IPS DF 19.7 (cell line): ENCODE results near the gene KIRREL3.

Source experiments
- DNase-seq: peaks from one replicate; pipeline ENCODE4 v3.0.0-alpha.2; 2013; ENCODE audit warnings: low read depth, low spot score

KIRREL3 gene

GRCh38 chr11:126534141-126534805 is 466.3 kb downstream of the KIRREL3 start:
- no peak for DNase-seq

- DNase-seq: no peak
Measured at GRCh38 chr11:126533560-126533959, 467.0 kb downstream of the KIRREL3 start.

GRCh38 chr11:126530416-126530815 is 470.2 kb downstream of the KIRREL3 start:
- no peak for DNase-seq

- DNase-seq: no peak
Measured at GRCh38 chr11:126529037-126529436, 471.5 kb downstream of the KIRREL3 start.

GRCh38 chr11:126528075-126528474 is 472.5 kb downstream of the KIRREL3 start:
- DNase-seq: no peak

GRCh38 chr11:126527651-126528050 is 472.9 kb downstream of the KIRREL3 start:
- DNase-seq: no peak

GRCh38 chr11:126526471-126526870 is 474.1 kb downstream of the KIRREL3 start:
- no peak for DNase-seq

GRCh38 chr11:126525702-126526101 is 474.9 kb downstream of the KIRREL3 start:
- DNase-seq: no peak

- no peak for DNase-seq
Measured at GRCh38 chr11:126525216-126525615, 475.4 kb downstream of the KIRREL3 start.

- DNase-seq: no peak
Measured at GRCh38 chr11:126523441-126524205, 476.9 kb downstream of the KIRREL3 start.

- DNase-seq: no peak
Measured at GRCh38 chr11:126522606-126523005, 478.0 kb downstream of the KIRREL3 start.

GRCh38 chr11:126522152-126522551 is 478.4 kb downstream of the KIRREL3 start:
- DNase-seq: no peak

- DNase-seq: no peak
Measured at GRCh38 chr11:126521196-126521595, 479.4 kb downstream of the KIRREL3 start.

GRCh38 chr11:126519764-126520734 is 480.5 kb downstream of the KIRREL3 start:
- DNase-seq: no peak

- no peak for DNase-seq
Measured at GRCh38 chr11:126518972-126519690, 481.4 kb downstream of the KIRREL3 start.

- no peak for DNase-seq
Measured at GRCh38 chr11:126518071-126518971, 482.2 kb downstream of the KIRREL3 start.

- no peak for DNase-seq
Measured at GRCh38 chr11:126515501-126515900, 485.1 kb downstream of the KIRREL3 start.

GRCh38 chr11:126514061-126514693 is 486.4 kb downstream of the KIRREL3 start:
- no peak for DNase-seq

- no peak for DNase-seq
Measured at GRCh38 chr11:126512741-126513715, 487.5 kb downstream of the KIRREL3 start.
